Measurements from ENCODE around the gene ADGRF1.

GRCh38 chr6:47071681-47072080, 29.5 kb upstream of the ADGRF1 start:
- TF ChIP-seq POLR2A (IDR thresholded peaks at IDR 0.05; ENCODE audit: extremely low read depth, insufficient read length) (no peak), CTCF (IDR thresholded peaks at IDR 0.05; ENCODE audit: low read depth, low read length) (no peak), MYC (IDR thresholded peaks at IDR 0.05; ENCODE audit: low read depth, low read length) (no peak), MAX (IDR thresholded peaks at IDR 0.05; ENCODE audit: low read depth, low read length) (no peak)

All from NB4 (cell line).